HepG2 (cell line): ENCODE data around the gene ECHDC1. TPM values are rescaled to one million over a fixed set of nuclear protein-coding genes. Genes with fewer than 3 reads are reported as not detected.

Experiments used
- CEBPB ChIP-seq: IDR thresholded peaks from 2 replicates; pipeline ENCODE4 v1.6.1; 2011; ENCODE audit warnings: low read depth, low read length, improper control_type of control experiment, borderline replicate concordance
- FOXK2 ChIP-seq: fragments of 450-650 bp; IDR thresholded peaks from 2 replicates; pipeline ENCODE4 v1.6.1; 2016
- HDAC2 ChIP-seq: sonication (generic); formaldehyde crosslinking; IDR thresholded peaks from 2 replicates; pipeline ENCODE4 v1.4.0; 2020; ENCODE audit warnings: missing genetic modification reagents
- HHEX ChIP-seq: IDR thresholded peaks from 2 replicates; pipeline ENCODE4 v1.6.1; 2016; ENCODE audit warnings: control low read depth
- HOXD1 ChIP-seq: sonication (generic); formaldehyde crosslinking; IDR thresholded peaks from 2 replicates; pipeline ENCODE4 v1.5.0; 2020; ENCODE audit warnings: missing genetic modification reagents
- KLF6 ChIP-seq: IDR thresholded peaks from 2 replicates; pipeline ENCODE4 v1.8.0; 2016; ENCODE audit warnings: missing biosample characterization, missing genetic modification reagents
- MAFG ChIP-seq: sonication (generic); formaldehyde crosslinking; IDR thresholded peaks from 2 replicates; pipeline ENCODE4 v1.5.1; 2020; ENCODE audit warnings: mild to moderate bottlenecking, missing genetic modification reagents
- MLLT10 ChIP-seq: sonication (generic); formaldehyde crosslinking; IDR thresholded peaks from 2 replicates; pipeline ENCODE4 v1.4.0; 2020; ENCODE audit warnings: missing genetic modification reagents
- MYNN ChIP-seq: sonication (generic); formaldehyde crosslinking; IDR thresholded peaks from 2 replicates; pipeline ENCODE4 v1.4.0; 2020; ENCODE audit warnings: mild to moderate bottlenecking, low read depth, missing genetic modification reagents
- NCOA5 ChIP-seq: sonication (generic); formaldehyde crosslinking; IDR thresholded peaks from 2 replicates; pipeline ENCODE4 v1.4.0; 2020; ENCODE audit warnings: missing genetic modification reagents
- ONECUT2 ChIP-seq: sonication (generic); formaldehyde crosslinking; IDR thresholded peaks from 2 replicates; pipeline ENCODE4 v1.4.0; 2020; ENCODE audit warnings: missing genetic modification reagents
- RNF219 ChIP-seq: sonication (generic); formaldehyde crosslinking; IDR thresholded peaks from 2 replicates; pipeline ENCODE4 v1.5.0; 2020; ENCODE audit warnings: mild to moderate bottlenecking, missing genetic modification reagents
- SAP130 ChIP-seq: IDR thresholded peaks from 2 replicates; pipeline ENCODE4 v1.6.1; 2016; ENCODE audit warnings: low read depth
- SMARCC2 ChIP-seq: fragments of 450-650 bp; IDR thresholded peaks from 2 replicates; pipeline ENCODE4 v1.6.1; 2017; ENCODE audit warnings: antibody characterized with exemption, mild to moderate bottlenecking
- SOX13 ChIP-seq, 3 experiments: fragments of 450-650 bp in 1 of 3; sonication (generic) in 1 of 3; formaldehyde crosslinking in 1 of 3; IDR thresholded peaks in 2 of 3; conservative IDR thresholded peaks in 1 of 3; 2 replicates each; pipeline versions ENCODE4 v1.5.0 to v1.6.1; 2016 to 2020; ENCODE audit warnings: antibody characterized with exemption in 1 of 3, mild to moderate bottlenecking in 1 of 3, missing compliant biosample characterization in 1 of 3, missing genetic modification reagents in 1 of 3, moderate library complexity in 1 of 3
- SP5 ChIP-seq: IDR thresholded peaks from 2 replicates; pipeline ENCODE4 v1.6.1; 2016; ENCODE audit warnings: low read depth, borderline replicate concordance
- STAG1 ChIP-seq: sonication (generic); formaldehyde crosslinking; IDR thresholded peaks from 2 replicates; pipeline ENCODE4 v1.4.0; 2020; ENCODE audit warnings: missing genetic modification reagents
- TARDBP ChIP-seq: sonication (generic); formaldehyde crosslinking; IDR thresholded peaks from 2 replicates; pipeline ENCODE4 v1.8.0; 2022; ENCODE audit warnings: mild to moderate bottlenecking, missing genetic modification reagents
- ZBTB43 ChIP-seq: sonication (generic); formaldehyde crosslinking; conservative IDR thresholded peaks from 2 replicates; pipeline ENCODE4 v1.4.0; 2020; ENCODE audit warnings: missing genetic modification reagents
- ZNF292 ChIP-seq: sonication (generic); formaldehyde crosslinking; IDR thresholded peaks from 2 replicates; pipeline ENCODE4 v1.8.1; 2022; ENCODE audit warnings: mild to moderate bottlenecking, low read depth, missing genetic modification reagents, borderline replicate concordance
- ZNF30 ChIP-seq: sonication (generic); formaldehyde crosslinking; IDR thresholded peaks from 2 replicates; pipeline ENCODE4 v1.5.0; 2020; ENCODE audit warnings: mild to moderate bottlenecking, missing genetic modification reagents
- ZNF512 ChIP-seq: sonication (generic); formaldehyde crosslinking; IDR thresholded peaks from 2 replicates; pipeline ENCODE4 v1.4.0; 2020; ENCODE audit warnings: mild to moderate bottlenecking, missing genetic modification reagents
- ZNF546 ChIP-seq: sonication (generic); formaldehyde crosslinking; conservative IDR thresholded peaks from 2 replicates; pipeline ENCODE4 v1.8.1; 2023; ENCODE audit warnings: mild to moderate bottlenecking, missing genetic modification reagents
- ZNF883 ChIP-seq: sonication (generic); formaldehyde crosslinking; IDR thresholded peaks from 2 replicates; pipeline ENCODE4 v1.5.1; 2020; ENCODE audit warnings: mild to moderate bottlenecking, missing genetic modification reagents; ENCODE audit errors: not compliant biosample characterization
- ZSCAN25 ChIP-seq: sonication (generic); formaldehyde crosslinking; IDR thresholded peaks from 2 replicates; pipeline ENCODE4 v1.8.0; 2022; ENCODE audit warnings: mild to moderate bottlenecking, missing genetic modification reagents
- polyA plus RNA-seq, 8 experiments: library from polyadenylated mRNA; depleted of rRNA in 3 of 8; stranded (reverse) in 7 of 8; unstranded in 1 of 8; fragments of >200 nt; fragmentation: Illumina TruSeq in 4 of 8; extraction: Trizol in 4 of 8; gene quantifications; 2 replicates each; pipeline versions ENCODE4 v1.2.1 to v1.2.3, GENCODE V29; 2011 to 2016; ENCODE audit warnings: low read depth in 4 of 8, missing spikeins in 1 of 8, mixed read lengths in 1 of 8; ENCODE audit not compliant: insufficient read depth in 1 of 8
- total RNA-seq, 5 experiments: library from RNA; depleted of rRNA; stranded (reverse); fragments of >200 nt; fragmentation: Illumina TruSeq; extraction: Trizol; gene quantifications; 2 replicates each; pipeline ENCODE4 v1.2.3, GENCODE V29; 2016; ENCODE audit warnings: low read depth in 1 of 5

Gene ECHDC1
- total and polyA plus RNA-seq, 2 of the 13 experiments (the other 11 are each of a cell fraction or from before 2014, with no cell fraction given), result 32.8 to 98.1 TPM

GRCh38 chr6:127342296-127342945 is 988 bp downstream of the ECHDC1 start (continued):
- TF ChIP-seq ZNF512 (CRISPR knock-in tag), result no peak
- TF ChIP-seq SOX13 (IDR thresholded peaks at IDR 0.05), result no peak
- 0 out of 4 replicates have a peak, but pooled peaks of 1 of the 2 experiments have one; percentile 35 for TF ChIP-seq SOX13 (CRISPR knock-in tag; conservative IDR thresholded peaks at IDR 0.05 in 1 of 2, IDR thresholded peaks at IDR 0.05 in 1 of 2)
- no peak for TF ChIP-seq ZNF30 (CRISPR knock-in tag)
- TF ChIP-seq ZNF883 (CRISPR knock-in tag), result no peak
- TF ChIP-seq MLLT10 (CRISPR knock-in tag), result no peak
- no peak for TF ChIP-seq SMARCC2
- TF ChIP-seq FOXK2, result peak; percentile 47; the same call in 1 of the 2 replicates
- TF ChIP-seq TARDBP (CRISPR knock-in tag), result no peak
- TF ChIP-seq HDAC2 (CRISPR knock-in tag), result no peak
- no peak for TF ChIP-seq MYNN (CRISPR knock-in tag)
- TF ChIP-seq RNF219, result 0 out of 2 replicates have a peak, but pooled peaks have one; percentile 20
- no peak for TF ChIP-seq CEBPB
- 0 out of 2 replicates have a peak, but pooled peaks have one; percentile 20 for TF ChIP-seq ZNF292 (CRISPR knock-in tag)
- peak; percentile 73 for TF ChIP-seq SAP130
- no peak for TF ChIP-seq ZSCAN25 (CRISPR knock-in tag)
- no peak for TF ChIP-seq NCOA5 (CRISPR knock-in tag)
- TF ChIP-seq HHEX (CRISPR knock-in tag), result no peak
- no peak for TF ChIP-seq HOXD1
- no peak for TF ChIP-seq ZNF546
- no peak for TF ChIP-seq ZBTB43 (CRISPR knock-in tag)
- no peak for TF ChIP-seq STAG1 (CRISPR knock-in tag)
- no peak for TF ChIP-seq ONECUT2 (CRISPR knock-in tag)
- no peak for TF ChIP-seq MAFG
- TF ChIP-seq SP5 (CRISPR knock-in tag), result no peak
- TF ChIP-seq KLF6 (CRISPR knock-in tag), result no peak; the same call in 1 of the 2 replicates
